SK-N-SH treated with all-trans-retinoic acid at 6 μM for 48 hours (cell line): ENCODE data around the gene NR2C1.

Source experiments
- ATAC-seq: fragments of 200-7000 bp; cut with Tn5 transposase; 3 replicates; pipeline ENCODE4 v1.9.1; 2020; ENCODE audit warnings: mild to moderate bottlenecking, moderate library complexity
- ARNTL ChIP-seq: fragments of 450-650 bp; formaldehyde crosslinking; IDR thresholded peaks from 2 replicates; pipeline ENCODE4 v1.5.0; 2020; ENCODE audit warnings: low read depth, mild to moderate bottlenecking, moderate library complexity, borderline replicate concordance
- CREB5 ChIP-seq: fragments of 250-450 bp; sonication (Bioruptor Pico); IDR thresholded peaks from 2 replicates; pipeline ENCODE4 v1.5.1; 2020; ENCODE audit warnings: low read depth, mild to moderate bottlenecking, moderate library complexity
- CSDC2 ChIP-seq: fragments of 250-450 bp; sonication (Bioruptor Pico); IDR thresholded peaks from 2 replicates; pipeline ENCODE4 v1.5.0; 2020; ENCODE audit warnings: mild to moderate bottlenecking, moderate library complexity
- ESRRG ChIP-seq: fragments of 250-450 bp; sonication (Bioruptor Pico); IDR thresholded peaks from 2 replicates; pipeline ENCODE4 v1.6.1; 2021; ENCODE audit warnings: mild to moderate bottlenecking
- GLIS3 ChIP-seq: fragments of 250-450 bp; sonication (Bioruptor Pico); IDR thresholded peaks from 2 replicates; pipeline ENCODE4 v1.5.0; 2020; ENCODE audit warnings: mild to moderate bottlenecking, moderate library complexity
- ISL1 ChIP-seq: fragments of 250-450 bp; sonication (Bioruptor Pico); IDR thresholded peaks from 2 replicates; pipeline ENCODE4 v2.1.2; 2022; ENCODE audit warnings: mild to moderate bottlenecking, moderate library complexity
- OSR1 ChIP-seq: fragments of 250-450 bp; sonication (Bioruptor Pico); IDR thresholded peaks from 2 replicates; pipeline ENCODE4 v1.8.0; 2022; ENCODE audit warnings: moderate library complexity, mild to moderate bottlenecking, inconsistent platforms
- PATZ1 ChIP-seq: fragments of 250-450 bp; sonication (Bioruptor Pico); IDR thresholded peaks from 2 replicates; pipeline ENCODE4 v1.8.0; 2020; ENCODE audit warnings: mild to moderate bottlenecking, moderate library complexity, borderline replicate concordance
- PPARA ChIP-seq: fragments of 250-450 bp; sonication (Bioruptor Pico); IDR thresholded peaks from 2 replicates; pipeline ENCODE4 v1.5.0; 2020; ENCODE audit warnings: mild to moderate bottlenecking, borderline replicate concordance
- SNAI2 ChIP-seq: fragments of 250-450 bp; sonication (Bioruptor Pico); IDR thresholded peaks from 2 replicates; pipeline ENCODE4 v1.5.0; 2020; ENCODE audit warnings: mild to moderate bottlenecking, moderate library complexity
- TCF4 ChIP-seq: fragments of 250-450 bp; sonication (Bioruptor Pico); IDR thresholded peaks from 2 replicates; pipeline ENCODE4 v1.8.0; 2021; ENCODE audit warnings: mild to moderate bottlenecking, moderate library complexity, borderline replicate concordance
- TOX ChIP-seq: fragments of 250-450 bp; sonication (Bioruptor Pico); IDR thresholded peaks from 2 replicates; pipeline ENCODE4 v1.8.0; 2021; ENCODE audit warnings: mild to moderate bottlenecking, moderate library complexity, borderline replicate concordance
- ZC3H10 ChIP-seq: fragments of 250-450 bp; sonication (Bioruptor Pico); IDR thresholded peaks from 2 replicates; pipeline ENCODE4 v1.5.1; 2021; ENCODE audit warnings: mild to moderate bottlenecking, moderate library complexity
- ZFP3 ChIP-seq: fragments of 250-450 bp; sonication (Bioruptor Pico); IDR thresholded peaks from 2 replicates; pipeline ENCODE4 v1.5.0; 2020; ENCODE audit warnings: mild to moderate bottlenecking, moderate library complexity
- ZFP30 ChIP-seq: fragments of 450-650 bp; formaldehyde crosslinking; IDR thresholded peaks from 2 replicates; pipeline ENCODE4 v1.5.0; 2022; ENCODE audit warnings: mild to moderate bottlenecking, moderate library complexity
- ZNF565 ChIP-seq: fragments of 450-650 bp; formaldehyde crosslinking; conservative IDR thresholded peaks from 2 replicates; pipeline ENCODE4 v1.5.0; 2020; ENCODE audit warnings: low read depth, mild to moderate bottlenecking, moderate library complexity
- ZNF70 ChIP-seq: fragments of 450-650 bp; formaldehyde crosslinking; IDR thresholded peaks from 2 replicates; pipeline ENCODE4 v1.5.0; 2020; ENCODE audit warnings: mild to moderate bottlenecking, moderate library complexity
- TF ChIP-seq, protein P1 (sequence below): fragments of 250-450 bp; sonication (Bioruptor Pico); IDR thresholded peaks from 2 replicates; pipeline ENCODE4 v1.5.0; 2020; ENCODE audit warnings: mild to moderate bottlenecking, moderate library complexity
- TF ChIP-seq, protein P2 (sequence below): fragments of 250-450 bp; sonication (Bioruptor Pico); IDR thresholded peaks from 2 replicates; pipeline ENCODE4 v1.8.0; 2021; ENCODE audit warnings: low read depth, mild to moderate bottlenecking, moderate library complexity, borderline replicate concordance

NR2C1 gene

GRCh38 chr12:95100264-95101190, 27.1 kb upstream of the NR2C1 start:
- TF ChIP-seq, protein P1, sequence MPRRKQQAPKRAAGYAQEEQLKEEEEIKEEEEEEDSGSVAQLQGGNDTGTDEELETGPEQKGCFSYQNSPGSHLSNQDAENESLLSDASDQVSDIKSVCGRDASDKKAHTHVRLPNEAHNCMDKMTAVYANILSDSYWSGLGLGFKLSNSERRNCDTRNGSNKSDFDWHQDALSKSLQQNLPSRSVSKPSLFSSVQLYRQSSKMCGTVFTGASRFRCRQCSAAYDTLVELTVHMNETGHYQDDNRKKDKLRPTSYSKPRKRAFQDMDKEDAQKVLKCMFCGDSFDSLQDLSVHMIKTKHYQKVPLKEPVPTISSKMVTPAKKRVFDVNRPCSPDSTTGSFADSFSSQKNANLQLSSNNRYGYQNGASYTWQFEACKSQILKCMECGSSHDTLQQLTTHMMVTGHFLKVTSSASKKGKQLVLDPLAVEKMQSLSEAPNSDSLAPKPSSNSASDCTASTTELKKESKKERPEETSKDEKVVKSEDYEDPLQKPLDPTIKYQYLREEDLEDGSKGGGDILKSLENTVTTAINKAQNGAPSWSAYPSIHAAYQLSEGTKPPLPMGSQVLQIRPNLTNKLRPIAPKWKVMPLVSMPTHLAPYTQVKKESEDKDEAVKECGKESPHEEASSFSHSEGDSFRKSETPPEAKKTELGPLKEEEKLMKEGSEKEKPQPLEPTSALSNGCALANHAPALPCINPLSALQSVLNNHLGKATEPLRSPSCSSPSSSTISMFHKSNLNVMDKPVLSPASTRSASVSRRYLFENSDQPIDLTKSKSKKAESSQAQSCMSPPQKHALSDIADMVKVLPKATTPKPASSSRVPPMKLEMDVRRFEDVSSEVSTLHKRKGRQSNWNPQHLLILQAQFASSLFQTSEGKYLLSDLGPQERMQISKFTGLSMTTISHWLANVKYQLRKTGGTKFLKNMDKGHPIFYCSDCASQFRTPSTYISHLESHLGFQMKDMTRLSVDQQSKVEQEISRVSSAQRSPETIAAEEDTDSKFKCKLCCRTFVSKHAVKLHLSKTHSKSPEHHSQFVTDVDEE (CRISPR knock-in tag) = no peak
- TF ChIP-seq ZNF70 (CRISPR knock-in tag) (no peak), ARNTL (CRISPR knock-in tag) (no peak), ZFP30 (no peak), ZC3H10 (CRISPR knock-in tag) (no peak), ISL1 (CRISPR knock-in tag) (no peak), OSR1 (CRISPR knock-in tag) (no peak), PATZ1 (no peak), ZNF565 (no peak), PPARA (CRISPR knock-in tag) (no peak), GLIS3 (no peak), ZFP3 (CRISPR knock-in tag) (no peak), TOX (no peak), ESRRG (no peak), SNAI2 (no peak)
- TF ChIP-seq, protein P2, sequence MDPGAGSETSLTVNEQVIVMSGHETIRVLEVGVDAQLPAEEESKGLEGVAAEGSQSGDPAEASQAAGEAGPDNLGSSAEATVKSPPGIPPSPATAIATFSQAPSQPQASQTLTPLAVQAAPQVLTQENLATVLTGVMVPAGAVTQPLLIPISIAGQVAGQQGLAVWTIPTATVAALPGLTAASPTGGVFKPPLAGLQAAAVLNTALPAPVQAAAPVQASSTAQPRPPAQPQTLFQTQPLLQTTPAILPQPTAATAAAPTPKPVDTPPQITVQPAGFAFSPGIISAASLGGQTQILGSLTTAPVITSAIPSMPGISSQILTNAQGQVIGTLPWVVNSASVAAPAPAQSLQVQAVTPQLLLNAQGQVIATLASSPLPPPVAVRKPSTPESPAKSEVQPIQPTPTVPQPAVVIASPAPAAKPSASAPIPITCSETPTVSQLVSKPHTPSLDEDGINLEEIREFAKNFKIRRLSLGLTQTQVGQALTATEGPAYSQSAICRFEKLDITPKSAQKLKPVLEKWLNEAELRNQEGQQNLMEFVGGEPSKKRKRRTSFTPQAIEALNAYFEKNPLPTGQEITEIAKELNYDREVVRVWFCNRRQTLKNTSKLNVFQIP (CRISPR knock-in tag) = no peak
- ATAC-seq = no peak

DNA sequence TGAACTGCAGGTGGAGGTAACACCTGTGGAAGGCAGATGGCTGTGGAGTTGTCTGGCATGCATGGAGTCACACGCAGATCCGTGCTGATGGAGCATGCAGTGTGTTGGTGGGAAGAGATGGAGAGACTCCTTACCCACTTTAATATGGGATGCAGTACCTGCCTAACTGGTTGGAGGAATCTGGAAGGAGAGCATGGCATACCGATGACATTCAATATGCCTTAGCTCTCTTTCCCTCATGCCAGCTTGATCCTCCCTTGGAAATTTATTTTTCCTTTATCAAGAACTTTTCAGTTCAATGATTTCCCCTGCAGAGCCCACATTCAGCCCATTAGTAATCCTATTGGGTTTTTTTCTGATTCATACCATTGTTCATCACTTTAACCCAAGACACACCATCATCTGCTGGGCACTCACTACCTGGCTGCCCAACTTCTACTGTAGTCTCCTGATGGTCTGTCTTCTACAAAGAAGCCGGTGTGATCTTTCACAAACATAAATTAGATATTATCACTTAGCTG, 25.9 kb upstream of the NR2C1 start:
- no peak for ATAC-seq
- TF ChIP-seq, protein P2 (CRISPR knock-in tag) = no peak
- no peak for TF ChIP-seq ESRRG
- no peak for TF ChIP-seq CREB5 (CRISPR knock-in tag)
- no peak for TF ChIP-seq ZFP3 (CRISPR knock-in tag)
- TF ChIP-seq ZC3H10 (CRISPR knock-in tag) = no peak
- TF ChIP-seq ARNTL (CRISPR knock-in tag) = no peak
- TF ChIP-seq ZFP30 = no peak
- TF ChIP-seq, all 23 proteins: peak for 0

- ATAC-seq = peak; percentile 53
- TF ChIP-seq TCF4 (no peak), PPARA (CRISPR knock-in tag) (no peak), CSDC2 (CRISPR knock-in tag) (no peak), ISL1 (CRISPR knock-in tag) (peak; percentile 63; the same call in 1 of the 2 replicates)
Observed at GRCh38 chr12:95096852-95097251, 23.4 kb upstream of the NR2C1 start.
